ENCODE results near the gene HLA-DQB2.

DNA sequence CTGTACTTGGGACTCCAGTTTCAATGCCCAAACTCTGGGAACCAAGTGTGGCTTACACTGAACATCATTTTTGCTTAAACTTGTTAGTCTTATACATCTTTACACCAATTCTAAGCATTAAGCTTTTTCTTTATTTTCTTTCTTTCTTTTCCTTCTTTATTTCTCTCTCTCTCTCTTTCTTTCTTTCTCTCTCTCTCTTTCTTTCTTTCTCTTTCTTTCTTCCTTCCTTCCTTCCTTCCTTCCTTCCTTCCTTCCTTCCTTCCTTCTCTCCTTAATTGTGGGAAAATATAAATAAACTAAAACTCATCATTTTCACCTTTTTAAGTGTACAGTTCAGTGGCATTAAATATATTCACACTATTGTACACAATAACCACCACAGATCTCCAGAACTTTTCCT is 53.7 kb downstream of the HLA-DQB2 start:
- TF ChIP-seq, protein P1, sequence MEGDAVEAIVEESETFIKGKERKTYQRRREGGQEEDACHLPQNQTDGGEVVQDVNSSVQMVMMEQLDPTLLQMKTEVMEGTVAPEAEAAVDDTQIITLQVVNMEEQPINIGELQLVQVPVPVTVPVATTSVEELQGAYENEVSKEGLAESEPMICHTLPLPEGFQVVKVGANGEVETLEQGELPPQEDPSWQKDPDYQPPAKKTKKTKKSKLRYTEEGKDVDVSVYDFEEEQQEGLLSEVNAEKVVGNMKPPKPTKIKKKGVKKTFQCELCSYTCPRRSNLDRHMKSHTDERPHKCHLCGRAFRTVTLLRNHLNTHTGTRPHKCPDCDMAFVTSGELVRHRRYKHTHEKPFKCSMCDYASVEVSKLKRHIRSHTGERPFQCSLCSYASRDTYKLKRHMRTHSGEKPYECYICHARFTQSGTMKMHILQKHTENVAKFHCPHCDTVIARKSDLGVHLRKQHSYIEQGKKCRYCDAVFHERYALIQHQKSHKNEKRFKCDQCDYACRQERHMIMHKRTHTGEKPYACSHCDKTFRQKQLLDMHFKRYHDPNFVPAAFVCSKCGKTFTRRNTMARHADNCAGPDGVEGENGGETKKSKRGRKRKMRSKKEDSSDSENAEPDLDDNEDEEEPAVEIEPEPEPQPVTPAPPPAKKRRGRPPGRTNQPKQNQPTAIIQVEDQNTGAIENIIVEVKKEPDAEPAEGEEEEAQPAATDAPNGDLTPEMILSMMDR (IDR thresholded peaks at IDR 0.05): no peak
- no peak for TF ChIP-seq POLR2AphosphoS5 (IDR thresholded peaks at IDR 0.05; ENCODE audit: insufficient read depth in 1 of 2, low read depth in 1 of 2)

All from vagina (tissue), 2 donors.